Natural killer cell (primary cell): ENCODE measurements around the gene GRAP. TPM values are rescaled to one million over a fixed set of nuclear protein-coding genes. Genes with fewer than 3 reads are reported as not detected.

ENCODE experiments used
- total RNA-seq, 4 donors: library from RNA; stranded (reverse); fragments of 120-200 nt in 1 of 4; gene quantifications; one replicate each; pipeline versions ENCODE4 v1.2.3 to v1.2.4, GENCODE V29; 2013 to 2022

GRAP gene
- total RNA-seq, 3 donors from 2014 or later (not counting 1 experiment from before 2014, with no cell fraction given), result 5.6 to 11.3 (median 7.1) TPM

Other genes with a start within 250 kb of the GRAP start
- gene PRPSAP2, start 188.8 kb downstream of the GRAP start, total RNA-seq, result 10 to 100 TPM; 33.4 to 48.2 (median 33.8) TPM
- under 1 TPM in 1 of 3 donors, not detected in 2; 0.28 TPM for gene SLC5A10, start 94.8 kb downstream of the GRAP start, total RNA-seq
- 1 to 10 TPM; 3.8 to 6.5 (median 4.3) TPM for gene FAM83G, start 42.2 kb downstream of the GRAP start, total RNA-seq
- 1 to 10 TPM; 2.4 to 6.5 (median 4.3) TPM for gene GRAPL, start 80.6 kb upstream of the GRAP start, total RNA-seq
- 10 to 100 TPM in 1 of 3 donors, 1 to 10 TPM in 2; 2.0 to 13.8 (median 4.9) TPM for gene EPN2, start 190.4 kb upstream of the GRAP start, total RNA-seq